H9 (cell line): ENCODE results near the gene MTMR1. TPM values are rescaled to one million over a fixed set of nuclear protein-coding genes. Genes with fewer than 3 reads are reported as not detected.

ENCODE experiments used
- DNase-seq: peaks from one replicate; pipeline ENCODE4 v3.0.0-alpha.2; 2017
- H2AFZ ChIP-seq: one replicate; pipeline ENCODE4 v1.6.1; 2013; ENCODE audit warnings: mild to moderate bottlenecking, low read length, control low read depth, moderate library complexity
- H2AK5ac ChIP-seq: 2 replicates; pipeline ENCODE4 v1.6.1; 2013; ENCODE audit warnings: low read length, control low read depth, mixed read lengths; ENCODE audit not compliant: insufficient read length
- H2BK120ac ChIP-seq: one replicate; pipeline ENCODE4 v1.6.1; 2013; ENCODE audit warnings: low read depth, mild to moderate bottlenecking, low read length, control low read depth, inconsistent platforms; ENCODE audit not compliant: poor library complexity, severe bottlenecking
- H2BK12ac ChIP-seq: 2 replicates; pipeline ENCODE4 v1.6.1; 2013; ENCODE audit warnings: low read length, control low read depth, mixed read lengths, low read depth; ENCODE audit not compliant: insufficient read length
- H2BK15ac ChIP-seq: 2 replicates; pipeline ENCODE4 v1.6.1; 2013; ENCODE audit warnings: low read depth, low read length, control low read depth
- H2BK20ac ChIP-seq: one replicate; pipeline ENCODE4 v1.6.1; 2013; ENCODE audit warnings: low read depth, mild to moderate bottlenecking, low read length, control low read depth, inconsistent platforms; ENCODE audit not compliant: poor library complexity, severe bottlenecking
- H2BK5ac ChIP-seq: 2 replicates; pipeline ENCODE4 v1.6.1; 2013; ENCODE audit warnings: low read length, control low read depth, mixed read lengths; ENCODE audit not compliant: insufficient read length
- H3K14ac ChIP-seq: 2 replicates; pipeline ENCODE4 v1.6.1; 2013; ENCODE audit warnings: low read length, control low read depth; ENCODE audit not compliant: insufficient read depth
- H3K18ac ChIP-seq: 2 replicates; pipeline ENCODE4 v1.6.1; 2013; ENCODE audit warnings: low read depth, mild to moderate bottlenecking, mixed read lengths, low read length, control low read depth; ENCODE audit not compliant: insufficient read length
- H3K23ac ChIP-seq: 2 replicates; pipeline ENCODE4 v1.6.1; 2013; ENCODE audit warnings: low read length, control low read depth, mixed read lengths, low read depth; ENCODE audit not compliant: insufficient read length
- H3K23me2 ChIP-seq: 2 replicates; pipeline ENCODE4 v1.6.1; 2013; ENCODE audit warnings: low read depth, mild to moderate bottlenecking, mixed read lengths, low read length, control low read depth; ENCODE audit not compliant: insufficient read length, poor library complexity, severe bottlenecking
- H3K27ac ChIP-seq: 2 replicates; pipeline ENCODE4 v1.5.1; 2013; ENCODE audit warnings: low read length, control low read depth, mixed read lengths, low read depth; ENCODE audit not compliant: insufficient read length
- H3K27me3 ChIP-seq: 2 replicates; pipeline ENCODE4 v1.6.1; 2013; ENCODE audit warnings: low read length, control low read depth, inconsistent platforms; ENCODE audit not compliant: insufficient read depth
- H3K4ac ChIP-seq: 2 replicates; pipeline ENCODE4 v1.6.1; 2013; ENCODE audit warnings: low read depth, mild to moderate bottlenecking, control low read depth, inconsistent platforms, low read length, moderate library complexity
- H3K4me1 ChIP-seq: 2 replicates; pipeline ENCODE4 v1.6.1; 2013; ENCODE audit warnings: low read length, control low read depth, inconsistent platforms; ENCODE audit not compliant: insufficient read depth
- H3K4me2 ChIP-seq: 2 replicates; pipeline ENCODE4 v1.6.1; 2013; ENCODE audit warnings: low read length, control low read depth, mixed read lengths; ENCODE audit not compliant: insufficient read length, insufficient read depth
- H3K56ac ChIP-seq: 2 replicates; pipeline ENCODE4 v1.6.1; 2013; ENCODE audit warnings: low read depth, mild to moderate bottlenecking, mixed read lengths, low read length, control low read depth; ENCODE audit not compliant: insufficient read length
- H3K79me1 ChIP-seq: 2 replicates; pipeline ENCODE4 v1.6.1; 2013; ENCODE audit warnings: low read depth, mild to moderate bottlenecking, moderate library complexity, low read length, control low read depth, inconsistent platforms; ENCODE audit not compliant: insufficient read depth, poor library complexity, severe bottlenecking
- H3K79me2 ChIP-seq: 2 replicates; pipeline ENCODE4 v1.6.1; 2013; ENCODE audit warnings: low read length, control low read depth, inconsistent platforms; ENCODE audit not compliant: insufficient read depth
- H3K9ac ChIP-seq: 2 replicates; pipeline ENCODE4 v1.6.1; 2013; ENCODE audit warnings: low read length, control low read depth, mixed read lengths; ENCODE audit not compliant: insufficient read length; ENCODE audit errors: extremely low read depth
- H3K9me3 ChIP-seq: one replicate; pipeline ENCODE4 v1.6.1; 2013; ENCODE audit warnings: low read depth, low read length, inconsistent platforms; ENCODE audit not compliant: control insufficient read depth
- H3T11ph ChIP-seq: one replicate; pipeline ENCODE4 v1.6.1; 2013; ENCODE audit warnings: mild to moderate bottlenecking, low read length, control low read depth, inconsistent platforms
- H4K20me1 ChIP-seq: one replicate; pipeline ENCODE4 v1.6.1; 2013; ENCODE audit not compliant: control insufficient read depth, insufficient read length, insufficient read depth
- H4K5ac ChIP-seq: 2 replicates; pipeline ENCODE4 v1.6.1; 2013; ENCODE audit warnings: low read depth, mild to moderate bottlenecking, mixed read lengths, low read length, control low read depth; ENCODE audit not compliant: insufficient read length
- H4K8ac ChIP-seq: replicated peaks from 2 replicates; pipeline ENCODE4 v1.6.1; 2013; ENCODE audit warnings: low read length, control low read depth, mixed read lengths, low read depth; ENCODE audit not compliant: insufficient read length
- H4K91ac ChIP-seq: 2 replicates; pipeline ENCODE4 v1.6.1; 2013; ENCODE audit warnings: low read depth, mild to moderate bottlenecking, moderate library complexity, mixed read lengths, low read length, control low read depth; ENCODE audit not compliant: insufficient read length
- H3K27ac Mint-ChIP-seq, 3 experiments: 2 replicates in 2 of 3; 3 replicates in 1 of 3; pipeline ENCODE4 v1.8.0; 2020 to 2021; ENCODE audit warnings: mixed read lengths in 3 of 3, mild to moderate bottlenecking in 1 of 3, moderate library complexity in 1 of 3
- H3K27me3 Mint-ChIP-seq: 2 replicates; pipeline ENCODE4 v1.8.0; 2021; ENCODE audit warnings: low read depth, mild to moderate bottlenecking, moderate library complexity, mixed read lengths
- H3K36me3 Mint-ChIP-seq, 3 experiments: 2 replicates in 2 of 3; 3 replicates in 1 of 3; pipeline ENCODE4 v1.8.0; 2020 to 2021; ENCODE audit warnings: low read depth in 3 of 3, mixed read lengths in 3 of 3; ENCODE audit not compliant: insufficient read depth in 1 of 3
- H3K4me1 Mint-ChIP-seq, 2 experiments: 2 replicates each; pipeline ENCODE4 v1.8.0; 2020; ENCODE audit warnings: mixed read lengths in 2 of 2
- H3K4me3 Mint-ChIP-seq, 2 experiments: 2 replicates in 1 of 2; 3 replicates in 1 of 2; pipeline ENCODE4 v1.8.0; 2020 to 2021; ENCODE audit warnings: mild to moderate bottlenecking in 2 of 2, mixed read lengths in 2 of 2, moderate library complexity in 1 of 2
- H3K9me3 Mint-ChIP-seq, 2 experiments: 2 replicates in 1 of 2; 3 replicates in 1 of 2; pipeline ENCODE4 v1.8.0; 2020; ENCODE audit warnings: mild to moderate bottlenecking in 2 of 2, mixed read lengths in 2 of 2, moderate library complexity in 1 of 2
- CTCF ChIP-seq: fragments of 200-600 bp; sonication (generic); conservative IDR thresholded peaks from 3 replicates; pipeline ENCODE4 v1.8.0; 2021; ENCODE audit warnings: antibody characterized with exemption, mild to moderate bottlenecking
- WGBS: extraction: QIAGEN DNeasy Blood & Tissue Kit; methylation state at CpG from one replicate; pipeline ENCODE4 v1.1.7; 2013; ENCODE audit warnings: missing lambda C conversion rate, low lambda C conversion rate, mixed read lengths; ENCODE audit not compliant: insufficient read length; ENCODE audit errors: extremely low coverage; 5-methylcytosine and 5-hydroxymethylcytosine counted together
- total RNA-seq: library from RNA; stranded (reverse); gene quantifications from 2 replicates; pipeline ENCODE4 v1.2.1, GENCODE V29; 2021

The MTMR1 gene
- total RNA-seq, 1 experiment from 2014 or later, result 25.2 TPM

GRCh38 chrX:150777328-150777992 lies 84.3 kb downstream of the MTMR1 start:
- Histone ChIP-seq H4K91ac (no peak overlapping the region), H3K14ac (peak overlapping the region; percentile 72), H3K4me1 (no peaks in the 10 kb centered on the region; the same call in 1 of the 2 replicates), H2BK20ac (no peak overlapping the region), H3K27me3 (no peaks in the 10 kb centered on the region), H2BK120ac (no peak overlapping the region), H3K27ac (no peak overlapping the region), H3K4ac (no peak overlapping the region), H2BK5ac (no peak overlapping the region), H4K8ac (no peak overlapping the region), H3K79me1 (no peaks in the 10 kb centered on the region), H3K56ac (no peak overlapping the region), H3K9ac (no peak overlapping the region), H3K9me3 (no peaks in the 10 kb centered on the region), H3K18ac (peak overlapping the region; percentile 67), H3K23ac (no peak overlapping the region), H2BK15ac (no peak overlapping the region), H4K5ac (no peak overlapping the region), H3K4me2 (no peak overlapping the region), H3K23me2 (no peaks in the 10 kb centered on the region), H3K79me2 (no peaks in the 10 kb centered on the region), H3T11ph (no peak overlapping the region), H2BK12ac (no peak overlapping the region), H2AK5ac (no peak overlapping the region), H2AFZ (no peak overlapping the region), H4K20me1 (no peaks in the 10 kb centered on the region)
- Mint-ChIP-seq H3K4me3 (no peak overlapping the region; a peak in 1 of 5 replicates), H3K36me3 (peaks cover 28 to 38% (median 33%) of the 10 kb centered on the region in 3 experiments), H3K4me1 (peaks cover 21 to 23% of the 10 kb centered on the region in 2 experiments), H3K9me3 (peaks cover 59 to 75% of the 10 kb centered on the region in 2 experiments), H3K27ac (peak overlapping the region in 2 of 3 experiments; percentile 77 to 90; a peak in 5 of 7 replicates), H3K27me3 (peaks cover under 1% of the 10 kb centered on the region)
- no peak for DNase-seq
- TF ChIP-seq CTCF, result no peak
- no CpG with 5 or more reads among the region's 18 CpGs for WGBS
